H7 (cell line): ENCODE measurements around the gene NPAS2. TPM values are rescaled to one million over a fixed set of nuclear protein-coding genes. Genes with fewer than 3 reads are reported as not detected.

ENCODE experiments used
- DNase-seq: peaks from one replicate; pipeline ENCODE4 v3.0.0; 2012
- H3K27me3 ChIP-seq: 2 replicates; pipeline ENCODE4 v1.6.0; 2011; ENCODE audit warnings: mild to moderate bottlenecking, low read length; ENCODE audit not compliant: control insufficient read depth, insufficient read depth
- H3K36me3 ChIP-seq: replicated peaks from 2 replicates; pipeline ENCODE4 v1.5.1; 2011; ENCODE audit warnings: low read length; ENCODE audit not compliant: control insufficient read depth, insufficient read depth
- H3K4me3 ChIP-seq: 2 replicates; pipeline ENCODE4 v1.5.1; 2011; ENCODE audit warnings: low read depth, mild to moderate bottlenecking, control low read depth, low read length, moderate library complexity; ENCODE audit not compliant: insufficient read depth
- total RNA-seq: library from RNA; depleted of rRNA; stranded (reverse); fragments of >200 nt; shearing (Covaris generic); gene quantifications from 2 replicates; pipeline ENCODE4 v1.2.3, GENCODE V29; 2014

The NPAS2 gene
- total RNA-seq, 1 experiment from 2014 or later: 0.42 TPM

DNA sequence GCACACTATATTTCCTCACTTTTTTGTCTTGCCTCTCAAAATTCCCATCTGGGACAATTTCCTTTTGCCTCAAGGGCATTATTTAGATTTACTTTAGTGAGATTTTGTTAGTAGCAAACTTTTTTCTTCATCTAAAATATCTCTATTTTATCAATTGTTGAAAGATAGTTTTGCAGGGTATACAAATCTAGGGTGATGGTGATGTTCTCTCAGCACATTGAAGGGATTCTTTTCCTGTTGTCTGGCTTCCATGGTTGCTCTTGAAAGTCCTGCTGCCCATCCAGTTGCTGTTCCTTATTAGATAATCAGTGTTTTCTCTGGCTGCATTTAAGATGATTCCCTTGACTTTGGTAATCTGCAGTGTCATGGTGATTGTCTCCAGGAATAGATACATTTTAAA, 48.1 kb downstream of the NPAS2 start:
- H3K27me3 ChIP-seq: no peaks in the 10 kb centered on the region
- no peaks in the 10 kb centered on the region; the same call in 1 of the 2 replicates for H3K36me3 ChIP-seq
- no peak overlapping the region for H3K4me3 ChIP-seq
- no peak for DNase-seq

DNA sequence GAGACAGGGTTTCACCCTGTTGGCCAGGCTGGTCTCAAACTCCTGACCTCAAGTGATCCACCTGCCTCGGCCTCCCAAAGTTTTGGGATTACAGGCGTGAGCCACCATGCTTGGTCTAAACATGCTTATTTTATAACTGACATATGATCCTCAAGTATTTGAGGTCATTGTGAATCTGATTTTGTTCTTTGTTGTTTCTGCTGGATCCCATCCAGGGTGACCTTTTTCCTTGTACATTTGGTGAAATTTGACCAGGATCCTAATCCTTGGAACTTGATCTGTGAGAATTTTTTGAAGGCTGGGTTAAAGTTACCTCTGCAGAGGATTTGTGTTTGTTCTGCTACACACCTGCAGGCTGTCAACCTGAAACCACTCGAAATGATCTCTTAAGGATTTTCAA, 49.2 kb downstream of the NPAS2 start:
- no peak for DNase-seq
- H3K27me3 ChIP-seq: no peaks in the 10 kb centered on the region
- no peaks in the 10 kb centered on the region; the same call in 1 of the 2 replicates for H3K36me3 ChIP-seq
- no peak overlapping the region for H3K4me3 ChIP-seq

DNA sequence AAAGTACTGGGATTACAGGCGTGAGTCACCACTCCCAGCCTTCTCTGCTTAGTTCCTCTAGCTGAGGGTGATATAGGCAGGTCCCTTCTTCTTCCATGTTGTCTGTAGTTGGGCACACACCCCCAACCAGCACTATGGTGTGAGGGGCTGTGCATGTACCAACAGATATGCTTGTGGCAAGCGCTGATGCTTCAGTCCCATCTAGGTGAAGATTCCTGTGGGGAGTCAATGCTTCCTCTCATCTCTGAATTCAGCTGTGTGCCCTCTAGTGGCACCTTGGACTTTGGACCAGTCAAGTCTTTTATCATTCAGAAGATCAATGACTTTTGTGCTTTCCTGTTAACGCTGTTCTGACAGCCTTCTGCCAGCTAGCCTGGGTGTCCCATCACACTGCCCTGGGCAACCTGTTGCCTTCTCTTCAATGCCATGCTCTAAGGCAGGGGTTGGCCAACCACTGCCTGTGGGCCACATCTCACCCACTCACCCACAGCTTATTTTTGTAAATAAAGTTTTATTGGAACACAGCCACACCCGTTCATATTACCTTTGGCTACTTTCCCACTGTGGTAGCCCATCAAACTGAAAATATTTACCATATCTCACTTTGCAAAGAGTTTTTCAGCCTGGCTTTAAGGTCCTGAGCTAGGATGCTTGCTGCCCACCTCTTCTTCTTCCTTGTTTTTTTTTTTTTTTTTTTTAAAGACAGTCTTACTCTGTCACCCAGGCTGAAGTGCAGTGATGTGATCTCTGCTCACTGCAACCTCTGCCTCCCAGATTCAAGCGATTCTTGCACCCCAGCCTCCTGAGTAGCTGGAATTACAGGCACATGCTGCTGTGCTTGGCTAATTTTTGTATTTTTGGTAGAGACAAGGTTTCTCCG, 51.0 kb downstream of the NPAS2 start:
- no peak overlapping the region for H3K4me3 ChIP-seq
- H3K27me3 ChIP-seq: no peaks in the 10 kb centered on the region
- H3K36me3 ChIP-seq: no peaks in the 10 kb centered on the region; the same call in 1 of the 2 replicates
- DNase-seq: no peak

DNA sequence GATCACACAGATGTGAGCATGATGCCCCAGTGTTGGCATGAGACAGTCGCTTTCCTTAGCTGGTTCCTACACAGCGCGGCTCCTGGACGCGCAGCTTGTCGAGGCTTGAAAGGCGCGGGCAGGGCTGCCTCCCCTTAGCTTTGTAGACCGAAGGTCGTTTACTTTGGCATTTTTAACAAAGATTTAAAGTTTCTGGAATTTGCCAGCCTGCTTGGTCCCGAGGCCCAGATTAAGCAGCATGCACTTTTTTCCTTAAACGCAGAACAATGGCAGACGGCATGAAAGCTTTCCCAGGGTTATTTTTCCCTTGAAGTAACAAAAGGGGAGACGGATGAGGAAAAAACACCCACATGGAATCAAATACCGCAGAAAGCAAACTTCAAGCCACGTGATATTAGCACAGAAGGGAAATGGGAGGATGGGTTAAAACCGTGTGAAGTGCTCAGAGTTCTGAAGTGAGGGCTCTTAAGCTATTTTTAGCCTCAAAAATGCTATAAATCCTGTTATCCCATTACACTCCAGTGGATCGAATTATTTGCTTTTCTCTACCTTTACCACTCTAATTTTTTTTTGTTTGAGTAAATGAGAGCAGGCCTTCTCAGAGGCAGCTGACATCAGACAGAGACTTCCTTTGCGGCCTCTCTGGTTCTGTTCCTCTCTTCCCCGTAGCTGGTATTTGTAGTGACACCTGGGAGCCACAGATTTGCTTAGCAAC, 55.7 kb downstream of the NPAS2 start:
- H3K27me3 ChIP-seq: no peaks in the 10 kb centered on the region

DNA sequence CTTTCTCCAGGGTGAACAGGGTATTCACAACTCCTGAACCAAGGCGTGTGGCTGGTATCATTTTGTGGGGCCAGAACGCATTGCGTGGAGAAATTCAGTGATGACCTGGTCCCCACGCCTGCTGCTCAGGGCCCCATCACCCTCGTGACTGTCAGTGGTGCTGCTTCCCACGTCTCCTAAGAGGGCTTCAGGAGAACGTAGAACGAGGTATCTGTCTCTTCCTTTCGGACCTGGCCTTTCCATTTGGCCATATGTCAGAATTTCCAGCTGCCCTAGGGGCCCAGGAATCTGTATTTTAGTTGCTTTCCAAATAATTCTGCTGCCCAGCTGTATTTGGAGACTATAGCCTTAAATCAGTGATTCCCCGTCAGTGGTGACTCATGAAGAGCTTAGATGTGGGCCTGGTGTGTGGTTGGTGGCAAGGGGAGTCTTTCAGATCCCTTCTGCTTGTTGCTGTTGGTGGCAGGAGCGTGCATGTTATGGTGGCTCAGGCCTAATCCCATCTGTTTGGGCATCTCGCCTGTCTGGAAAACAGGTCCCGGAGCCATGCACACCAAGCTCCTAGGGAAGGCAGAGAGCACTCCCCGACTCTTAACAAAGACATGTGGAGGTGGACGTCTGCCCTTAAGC, 56.4 kb downstream of the NPAS2 start:
- no peak for DNase-seq
- no peak overlapping the region for H3K4me3 ChIP-seq
- H3K27me3 ChIP-seq: no peaks in the 10 kb centered on the region
- no peaks in the 10 kb centered on the region for H3K36me3 ChIP-seq

More for the DNA sequence above, 55.7 kb downstream of the NPAS2 start:
- no peak overlapping the region for H3K4me3 ChIP-seq
- DNase-seq: no peak
- no peaks in the 10 kb centered on the region for H3K36me3 ChIP-seq

DNA sequence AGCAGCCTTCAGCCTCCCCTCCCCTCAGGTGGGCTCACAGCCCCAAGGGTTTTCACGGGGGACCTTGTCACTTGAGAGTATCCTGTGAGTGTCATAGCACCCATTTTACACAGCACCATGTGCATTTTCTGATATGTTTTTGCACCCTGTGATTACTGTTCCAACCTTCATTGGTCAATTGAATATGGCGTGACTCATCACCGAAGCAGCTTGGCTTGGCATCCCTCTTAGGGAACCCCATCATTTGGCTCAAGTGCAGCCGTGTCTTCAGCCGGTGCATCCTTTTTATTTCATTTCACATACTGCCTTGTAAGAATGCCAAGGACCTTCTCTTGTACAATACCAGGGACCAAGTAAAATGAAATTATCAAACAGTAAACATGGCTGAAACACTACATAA, 57.6 kb downstream of the NPAS2 start:
- no peaks in the 10 kb centered on the region for H3K27me3 ChIP-seq
- H3K36me3 ChIP-seq: no peaks in the 10 kb centered on the region
- no peak overlapping the region for H3K4me3 ChIP-seq
- DNase-seq: no peak

DNA sequence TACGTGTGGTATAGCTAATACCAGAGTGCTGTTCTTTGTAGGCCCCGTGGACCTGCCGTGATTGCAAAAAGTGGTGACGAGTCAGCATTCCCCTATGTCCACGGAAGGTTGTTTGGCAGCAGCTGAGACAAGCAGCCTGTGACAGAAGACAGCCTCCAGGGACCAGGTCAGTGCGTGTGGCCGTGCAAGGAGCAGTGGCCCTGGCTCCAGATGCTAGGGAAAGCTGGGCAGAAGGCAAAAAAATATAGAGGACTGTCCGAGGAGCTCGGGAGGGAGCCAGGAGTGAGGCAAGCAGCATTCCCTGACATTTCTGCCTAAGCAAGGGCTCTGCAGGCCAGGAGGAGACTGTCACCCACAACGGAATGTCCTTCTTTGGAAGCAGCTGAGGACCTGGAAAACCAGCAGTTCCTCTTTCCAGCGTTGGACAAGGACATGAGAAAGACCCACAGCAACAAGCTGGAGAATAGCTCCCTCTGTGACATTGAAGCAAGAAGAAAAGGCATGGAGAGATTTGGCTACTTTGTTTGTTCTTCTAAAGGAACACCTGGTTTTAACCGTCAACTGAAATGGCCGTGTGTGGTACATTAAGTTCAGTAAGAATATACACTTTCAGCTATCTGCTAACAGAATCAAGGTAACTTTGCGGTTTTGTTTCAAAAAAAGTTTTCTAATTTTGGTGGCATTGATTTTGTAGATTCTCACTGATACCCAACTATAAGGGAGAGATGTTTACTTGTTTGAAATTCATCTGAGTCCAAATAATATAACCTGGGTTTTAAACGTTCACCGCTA, 58.3 kb downstream of the NPAS2 start:
- no peak for DNase-seq
- H3K36me3 ChIP-seq: no peaks in the 10 kb centered on the region
- no peaks in the 10 kb centered on the region for H3K27me3 ChIP-seq
- H3K4me3 ChIP-seq: no peak overlapping the region

DNA sequence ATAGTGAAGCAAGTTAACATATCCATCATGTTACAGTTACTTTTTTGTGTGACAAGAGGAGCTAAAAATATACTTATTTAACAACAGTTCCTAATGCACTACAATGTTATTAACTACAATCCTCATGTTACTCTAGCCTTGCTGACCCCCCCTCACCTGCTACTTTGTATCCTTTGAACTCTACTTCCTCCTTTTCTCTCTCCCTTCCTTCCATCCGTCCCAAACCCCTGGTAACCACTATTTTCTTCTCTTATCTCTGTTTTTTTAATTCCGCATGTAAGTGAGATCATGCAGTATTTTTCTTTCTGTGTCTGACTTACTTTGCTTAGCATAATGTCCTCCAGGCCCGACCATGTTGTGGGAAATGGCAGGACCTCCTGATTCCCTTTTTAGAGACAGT, 59.4 kb downstream of the NPAS2 start:
- Histone ChIP-seq H3K4me3 (no peak overlapping the region), H3K27me3 (no peaks in the 10 kb centered on the region), H3K36me3 (no peaks in the 10 kb centered on the region)
- no peak for DNase-seq

DNA sequence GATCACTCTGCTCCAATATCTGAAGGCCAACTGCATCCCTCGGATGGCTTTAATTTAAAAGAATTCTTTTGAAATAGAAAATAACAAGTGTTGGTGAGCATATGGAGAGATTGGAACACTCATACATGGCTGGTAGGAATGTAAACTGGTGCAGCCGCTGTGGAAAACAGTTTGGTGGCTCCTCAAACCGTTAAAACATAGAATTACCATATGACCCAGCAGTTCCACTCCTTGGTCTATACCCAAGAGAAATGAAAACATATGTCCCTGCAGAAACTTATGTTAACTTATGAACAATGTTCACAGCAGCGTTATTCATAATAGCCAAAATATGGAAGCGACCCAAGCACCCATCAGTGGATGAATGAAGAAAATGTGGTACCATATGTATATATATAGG, 60.1 kb downstream of the NPAS2 start:
- no peaks in the 10 kb centered on the region for H3K27me3 ChIP-seq
- no peaks in the 10 kb centered on the region for H3K36me3 ChIP-seq
- no peak for DNase-seq
- no peak overlapping the region for H3K4me3 ChIP-seq

DNA sequence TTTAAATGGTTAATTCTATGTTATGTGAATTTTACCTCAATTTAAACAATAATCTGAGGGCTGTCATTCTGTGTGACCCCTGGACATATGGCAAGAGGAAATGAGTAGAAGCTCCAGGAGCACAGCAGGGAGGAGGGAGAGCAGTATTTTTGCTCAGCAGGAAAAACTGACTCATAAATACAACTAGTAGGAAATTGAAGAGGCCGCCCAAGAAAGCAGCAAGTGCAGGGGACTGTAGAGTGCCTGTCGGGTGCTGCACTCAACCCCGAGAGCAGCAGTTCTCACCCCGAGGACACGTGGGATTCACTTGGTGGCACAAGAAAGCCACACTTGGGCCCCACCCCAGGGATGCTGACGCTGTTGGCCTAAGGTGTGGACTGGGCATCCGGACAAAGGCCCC, 60.8 kb downstream of the NPAS2 start:
- no peak for DNase-seq
- Histone ChIP-seq H3K36me3 (no peaks in the 10 kb centered on the region), H3K27me3 (no peaks in the 10 kb centered on the region), H3K4me3 (no peak overlapping the region)

DNA sequence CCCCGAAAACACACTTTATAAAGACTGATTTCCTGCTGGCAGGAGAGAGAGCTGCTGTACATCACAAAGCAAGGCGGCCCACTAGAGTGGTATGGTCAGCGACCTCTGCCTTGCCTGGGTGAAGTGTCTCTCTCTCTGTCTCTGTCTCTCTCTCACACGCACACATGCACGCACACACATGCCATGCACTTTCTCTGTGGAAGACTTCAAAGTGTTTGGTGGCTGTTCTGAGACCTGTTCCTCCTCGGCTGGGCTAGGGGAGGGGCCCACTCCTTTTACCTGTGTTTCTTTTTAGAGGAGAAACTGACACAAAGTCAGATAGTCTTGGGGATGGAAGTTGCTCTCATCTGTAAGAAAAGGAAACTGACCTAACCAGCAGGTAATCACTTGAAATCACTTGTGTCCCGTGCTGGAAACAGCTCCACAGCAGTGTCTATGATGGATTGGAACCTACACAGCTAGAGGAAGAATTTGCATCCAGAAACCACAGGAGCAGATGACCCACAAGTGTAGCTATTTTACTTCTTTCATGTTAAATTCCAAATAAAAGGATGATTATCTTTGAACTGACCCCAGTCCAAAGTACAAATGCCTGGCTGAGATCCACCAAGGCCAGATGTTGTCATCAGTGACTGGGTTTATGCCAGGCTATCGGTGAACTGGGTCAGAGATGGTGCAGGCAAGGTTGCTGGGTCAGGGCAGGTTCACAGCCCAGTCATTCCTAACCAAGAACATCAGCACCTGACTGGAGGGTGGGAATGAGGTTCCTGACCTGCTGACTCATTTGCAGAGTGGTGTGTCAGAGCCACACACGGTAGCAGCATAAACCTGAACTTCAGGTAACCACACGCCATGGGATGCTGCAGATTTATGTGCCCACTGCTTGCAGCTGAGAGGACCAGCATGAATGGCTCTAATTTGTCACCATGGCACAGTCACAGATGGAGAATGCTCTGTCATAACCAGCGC, 63.0 kb downstream of the NPAS2 start:
- Histone ChIP-seq H3K27me3 (no peaks in the 10 kb centered on the region), H3K4me3 (no peak overlapping the region), H3K36me3 (no peaks in the 10 kb centered on the region)
- no peak for DNase-seq

DNA sequence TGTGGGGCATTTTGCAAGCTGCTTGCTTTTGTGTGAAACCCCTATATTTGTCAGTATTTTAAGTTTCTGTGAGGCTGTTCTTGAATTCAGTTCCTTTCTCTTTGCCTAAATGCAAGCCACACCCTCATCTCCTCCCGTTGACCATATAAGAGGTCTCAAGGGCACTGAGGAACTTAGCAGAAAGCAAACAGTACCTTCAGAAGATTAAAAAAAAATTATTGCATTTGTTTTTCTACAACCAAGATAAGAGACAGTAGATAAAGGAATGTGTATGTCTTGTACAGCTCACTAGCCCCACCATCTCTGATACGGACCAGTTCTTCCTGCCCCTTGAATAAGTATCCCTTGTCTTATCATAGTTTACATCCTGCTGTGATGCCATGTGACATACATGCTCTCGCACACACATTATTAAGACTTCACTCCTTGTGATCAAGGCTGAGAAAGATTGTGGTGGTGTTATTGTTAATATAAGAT, 64.2 kb downstream of the NPAS2 start:
- Histone ChIP-seq H3K36me3 (no peaks in the 10 kb centered on the region), H3K4me3 (no peak overlapping the region), H3K27me3 (no peaks in the 10 kb centered on the region)
- DNase-seq: no peak

DNA sequence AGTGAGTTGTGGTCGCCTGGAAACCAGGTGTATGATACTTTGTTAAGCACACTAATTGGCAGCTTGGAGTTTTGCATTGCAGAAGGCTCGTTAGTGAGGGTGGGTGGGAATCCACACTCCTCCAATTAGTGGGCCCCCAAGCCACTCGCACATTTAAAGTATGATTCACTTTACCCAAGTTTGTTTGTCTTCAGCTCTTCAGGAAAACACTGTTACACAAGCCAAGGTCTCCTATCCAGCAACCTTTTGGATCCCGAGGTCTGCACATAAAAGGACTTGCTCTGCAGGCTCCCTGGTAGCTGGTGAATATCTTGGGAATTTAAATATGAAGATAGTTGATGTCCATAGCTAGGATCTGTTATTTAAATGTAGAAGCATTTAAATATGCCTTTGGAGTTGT, 66.1 kb downstream of the NPAS2 start:
- Histone ChIP-seq H3K4me3 (no peak overlapping the region), H3K36me3 (no peaks in the 10 kb centered on the region), H3K27me3 (no peaks in the 10 kb centered on the region)
- DNase-seq: no peak
